Superior temporal gyrus (tissue), 1 donor: Measurements from ENCODE around the gene GAST.

Source experiments
- DNase-seq: peaks from one replicate; pipeline ENCODE4 v3.0.0-alpha.2; 2016; ENCODE audit errors: extremely low spot score

GAST gene

GRCh38 chr17:41707803-41708669 lies 4.1 kb upstream of the GAST start:
- DNase-seq = no peak

- peak; percentile 76 for DNase-seq
These were observed 1.6 kb upstream of the GAST start for GRCh38 chr17:41710472-41711090.

- no peak for DNase-seq
These were observed 5.5 kb downstream of the GAST start for GRCh38 chr17:41717408-41718286.

- DNase-seq = peak; percentile 26
These were observed 6.1 kb downstream of the GAST start for GRCh38 chr17:41718287-41718645.

- DNase-seq = no peak
These were observed 10.1 kb downstream of the GAST start for GRCh38 chr17:41722231-41722630.

- no peak for DNase-seq
These were observed 11.8 kb downstream of the GAST start for GRCh38 chr17:41723801-41724475.

GRCh38 chr17:41724476-41725050 lies 12.4 kb downstream of the GAST start:
- no peak for DNase-seq

- DNase-seq = no peak
These were observed 13.0 kb downstream of the GAST start for GRCh38 chr17:41725134-41725533.

- DNase-seq = no peak
These were observed 15.9 kb downstream of the GAST start for GRCh38 chr17:41728056-41728455.

- no peak for DNase-seq
These were observed 18.3 kb downstream of the GAST start for GRCh38 chr17:41730479-41730878.

GRCh38 chr17:41731836-41732235 lies 19.7 kb downstream of the GAST start:
- DNase-seq = no peak

- no peak for DNase-seq
These were observed 21.4 kb downstream of the GAST start for GRCh38 chr17:41733348-41734138.

- peak; percentile 14 for DNase-seq
These were observed 22.2 kb downstream of the GAST start, which contains the start of gene HAP1 for GRCh38 chr17:41734139-41734948. Gene HAP1, minus strand, starts transcription at chr17:41734643. Its CDS starts 9 bp downstream, at chr17:41734634.

GRCh38 chr17:41734949-41735313 lies 22.8 kb downstream of the GAST start:
- DNase-seq = no peak

GRCh38 chr17:41735744-41736143 lies 23.6 kb downstream of the GAST start:
- DNase-seq = no peak

- DNase-seq = no peak
These were observed 25.0 kb downstream of the GAST start for GRCh38 chr17:41736983-41737679.

- no peak for DNase-seq
These were observed 25.5 kb downstream of the GAST start for GRCh38 chr17:41737680-41738023.

- peak; percentile 91 for DNase-seq
These were observed 26.1 kb downstream of the GAST start for GRCh38 chr17:41738077-41738800.

- DNase-seq = no peak
These were observed 26.6 kb downstream of the GAST start for GRCh38 chr17:41738801-41739112.
